GM18520 (cell line): ENCODE data around the gene SPRED1.
"Not testable (repeated sequence)": the region's sequence is repeated elsewhere in the genome, so short reads cannot be mapped to it uniquely, and the experiment has no call there.

ENCODE experiments used
- ATAC-seq: cut with Tn5 transposase; IDR thresholded peaks from one replicate; pipeline ENCODE4 v1.9.1; 2021; ENCODE audit not compliant: unreplicated experiment

The SPRED1 gene

DNA sequence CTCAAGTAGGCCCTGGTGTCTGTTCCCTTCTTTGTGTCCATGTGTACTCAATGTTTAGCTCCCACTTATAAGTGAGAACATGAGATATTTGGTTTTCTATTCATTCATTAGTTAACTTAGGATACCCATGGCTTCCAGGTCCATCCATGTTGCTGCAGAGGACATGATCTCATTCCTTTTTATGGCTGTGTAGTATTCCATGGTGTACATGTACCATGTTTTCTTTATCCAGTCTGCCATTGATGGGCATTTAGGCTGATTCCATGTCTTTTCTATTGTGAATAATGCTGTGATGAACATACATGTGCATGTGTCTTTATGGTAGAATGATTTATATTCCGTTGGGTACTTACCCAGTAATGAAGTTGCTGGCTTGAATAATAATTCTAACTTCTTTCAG, 24.6 kb downstream of the SPRED1 start:
- not testable (repeated sequence) for ATAC-seq

DNA sequence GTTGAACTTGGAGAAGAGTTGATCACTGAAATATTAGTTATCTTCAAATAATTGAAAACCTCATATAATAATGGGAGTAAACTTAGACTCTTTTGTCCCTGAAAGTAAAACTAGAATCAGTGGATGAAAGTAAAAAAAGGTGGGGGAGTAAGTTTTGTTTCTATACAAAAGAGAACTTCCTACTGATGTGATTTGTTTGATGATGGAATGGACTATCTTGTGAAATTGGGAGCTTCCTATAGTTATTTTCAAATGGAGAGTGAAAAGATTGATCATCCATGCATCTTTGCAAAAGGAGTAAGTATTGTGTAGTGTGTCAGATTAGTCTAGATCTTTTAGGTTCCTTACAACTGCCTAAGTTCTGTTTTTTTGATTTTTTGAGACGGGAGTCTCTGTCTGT, 28.4 kb downstream of the SPRED1 start:
- no peak for ATAC-seq

DNA sequence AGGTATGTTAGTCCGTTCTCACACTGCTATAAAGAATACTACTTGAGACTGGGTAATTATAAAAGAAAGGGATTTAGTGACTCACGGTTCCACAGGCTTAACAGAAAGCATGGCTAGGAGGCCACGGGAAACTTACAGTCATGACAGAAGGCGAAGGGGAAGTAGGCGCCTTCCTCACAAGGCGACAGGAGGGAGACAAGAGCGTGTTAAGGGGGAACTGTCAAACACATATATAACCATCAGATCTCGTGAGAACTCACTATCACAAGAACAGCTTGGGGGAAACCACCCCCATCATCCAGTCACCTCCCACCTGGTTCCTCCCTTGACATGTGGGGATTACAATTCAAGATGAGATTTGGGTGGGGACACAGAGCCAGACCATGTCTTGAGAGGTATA, 30.4 kb downstream of the SPRED1 start:
- ATAC-seq = no peak

DNA sequence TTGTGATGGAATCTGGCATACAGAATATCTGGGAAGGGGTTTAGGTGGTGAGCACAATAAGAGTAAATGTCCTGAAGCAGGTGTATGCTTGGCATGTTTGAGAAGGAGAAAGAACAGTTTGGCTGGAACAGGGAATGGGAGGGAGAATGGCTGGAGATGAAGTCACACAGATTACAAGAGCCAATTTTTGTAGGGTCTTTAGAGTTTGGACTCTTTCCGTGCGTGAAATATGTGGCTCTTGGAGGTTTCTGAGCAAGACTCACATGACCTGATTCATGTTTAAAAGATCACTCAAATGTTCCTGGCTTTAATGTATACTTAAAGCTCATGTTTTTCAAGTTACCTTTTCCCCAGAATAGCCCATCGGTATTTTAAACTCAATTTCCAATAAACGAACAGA, 32.8 kb downstream of the SPRED1 start:
- ATAC-seq = no peak

DNA sequence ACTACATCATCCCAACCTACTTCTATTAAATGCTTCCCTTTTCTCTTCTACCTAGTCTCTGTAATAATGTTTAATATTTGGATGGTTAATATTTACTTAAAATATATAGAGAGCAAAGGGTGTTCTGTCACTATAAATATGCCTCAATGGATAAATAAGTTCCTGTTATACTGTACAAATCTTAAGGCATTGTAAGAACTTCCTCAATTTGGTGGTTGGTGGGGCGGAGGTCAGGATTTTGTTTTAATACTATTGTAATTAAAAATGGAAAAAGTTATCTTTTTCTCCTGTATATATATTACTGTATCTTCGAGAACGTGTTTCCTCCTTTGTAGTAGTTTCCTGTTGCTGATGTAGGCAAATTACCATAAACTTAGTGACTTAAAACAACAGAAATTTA, 41.5 kb downstream of the SPRED1 start:
- ATAC-seq = no peak

DNA sequence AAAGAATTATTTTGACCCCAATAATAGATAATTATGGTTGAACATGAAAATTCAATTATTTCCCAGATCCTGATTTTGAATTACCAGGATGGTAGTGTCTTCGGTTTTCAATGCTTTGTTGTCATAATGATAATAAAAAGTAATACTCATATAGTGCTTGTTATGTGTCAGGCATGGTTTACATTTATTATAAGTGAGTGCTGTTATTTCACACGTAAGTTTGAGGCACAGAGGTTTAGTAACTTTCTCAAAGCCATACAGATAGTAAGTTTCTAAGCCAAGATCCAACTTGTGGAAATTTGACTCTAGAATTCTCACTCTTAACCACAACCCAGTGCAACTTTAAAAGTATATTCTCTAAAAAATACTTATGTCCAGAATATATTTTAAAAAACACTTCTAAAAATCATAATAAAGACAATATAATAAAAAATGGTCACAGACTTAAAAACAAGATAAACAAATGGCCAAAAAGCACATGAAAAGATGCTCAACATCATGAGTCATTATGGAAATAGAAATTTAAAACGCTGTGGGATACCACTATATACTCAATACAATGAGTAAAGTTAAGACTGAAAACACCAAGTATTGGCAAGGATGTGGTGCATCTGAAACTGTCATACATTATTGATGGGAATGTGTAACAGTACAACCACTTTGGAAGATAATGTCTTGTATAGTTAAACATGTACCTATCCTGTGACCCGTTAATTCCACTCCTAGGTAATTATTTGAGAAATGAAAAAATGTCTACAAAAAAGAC, 45.2 kb downstream of the SPRED1 start:
- no peak for ATAC-seq

DNA sequence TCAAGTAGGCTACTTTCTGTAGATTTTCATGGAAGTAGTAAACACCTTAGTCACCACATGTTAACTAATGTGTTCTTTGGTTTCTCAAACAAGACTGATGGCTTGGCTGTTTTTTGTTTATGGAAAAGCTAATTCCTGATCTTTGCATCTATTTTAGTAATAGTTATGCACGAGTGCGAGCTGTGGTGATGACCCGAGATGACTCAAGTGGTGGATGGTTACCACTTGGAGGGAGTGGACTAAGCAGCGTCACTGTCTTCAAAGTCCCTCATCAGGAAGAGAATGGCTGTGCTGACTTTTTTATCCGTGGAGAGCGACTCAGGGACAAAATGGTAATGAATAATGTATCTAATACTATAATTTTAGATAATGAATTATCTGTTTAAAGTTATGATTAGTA, 46.6 kb downstream of the SPRED1 start:
- ATAC-seq = no peak

DNA sequence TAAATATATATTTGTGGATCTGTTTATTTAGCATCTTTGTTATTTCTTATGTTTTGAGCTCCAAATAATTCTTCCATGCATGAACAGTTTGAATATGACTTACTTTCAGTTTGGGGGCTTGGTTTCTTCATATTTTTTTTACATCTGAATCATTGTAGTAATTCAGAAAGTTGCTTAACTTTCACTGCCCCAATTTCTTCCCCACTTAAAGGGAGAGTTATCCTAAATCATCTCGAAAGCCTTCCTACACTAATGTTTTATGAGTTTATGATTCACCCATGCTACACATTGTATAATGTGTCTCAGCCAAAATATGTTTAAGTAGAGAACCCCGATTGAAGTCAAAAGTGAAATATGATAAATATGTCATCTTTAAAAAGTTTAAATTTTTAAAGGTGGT, 47.8 kb downstream of the SPRED1 start:
- no peak for ATAC-seq

DNA sequence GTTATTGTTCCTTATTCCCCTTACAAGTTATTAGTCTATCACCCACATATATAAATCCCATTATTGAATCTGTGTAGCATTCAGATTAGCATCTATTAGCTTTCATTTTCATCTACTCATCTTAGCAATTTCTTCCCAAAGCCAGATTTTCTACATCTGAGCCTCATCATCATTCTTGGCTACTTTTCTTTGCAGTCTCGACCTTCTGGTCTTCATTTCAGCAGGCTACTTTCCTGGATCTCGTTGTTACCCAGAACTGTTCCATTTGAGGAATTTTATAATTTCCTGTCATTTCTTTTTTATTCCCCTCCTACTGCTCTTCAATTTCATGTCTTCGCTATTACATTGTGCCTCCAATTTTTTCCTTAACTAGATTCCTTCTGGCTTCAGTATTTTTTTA, 51.8 kb downstream of the SPRED1 start:
- no peak for ATAC-seq

DNA sequence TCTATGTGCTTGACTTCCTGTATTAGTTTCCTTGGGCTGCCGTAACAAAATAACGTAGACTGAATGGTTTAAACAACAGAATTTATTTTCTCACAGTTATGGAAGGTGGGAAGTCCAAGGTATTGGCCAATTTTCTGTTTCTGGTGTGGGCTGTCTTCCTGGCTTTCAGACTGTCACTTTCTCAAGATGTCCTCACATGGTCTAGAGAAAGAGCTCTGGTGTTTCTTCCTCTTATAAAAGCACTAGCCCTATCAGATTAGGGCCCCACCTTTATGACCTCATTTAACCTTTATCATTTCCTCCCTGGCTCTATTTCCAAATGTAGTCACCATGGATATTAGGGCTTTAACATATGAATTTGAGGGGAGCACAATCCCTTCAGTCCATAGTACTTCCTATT, 54.6 kb downstream of the SPRED1 start:
- no peak for ATAC-seq

DNA sequence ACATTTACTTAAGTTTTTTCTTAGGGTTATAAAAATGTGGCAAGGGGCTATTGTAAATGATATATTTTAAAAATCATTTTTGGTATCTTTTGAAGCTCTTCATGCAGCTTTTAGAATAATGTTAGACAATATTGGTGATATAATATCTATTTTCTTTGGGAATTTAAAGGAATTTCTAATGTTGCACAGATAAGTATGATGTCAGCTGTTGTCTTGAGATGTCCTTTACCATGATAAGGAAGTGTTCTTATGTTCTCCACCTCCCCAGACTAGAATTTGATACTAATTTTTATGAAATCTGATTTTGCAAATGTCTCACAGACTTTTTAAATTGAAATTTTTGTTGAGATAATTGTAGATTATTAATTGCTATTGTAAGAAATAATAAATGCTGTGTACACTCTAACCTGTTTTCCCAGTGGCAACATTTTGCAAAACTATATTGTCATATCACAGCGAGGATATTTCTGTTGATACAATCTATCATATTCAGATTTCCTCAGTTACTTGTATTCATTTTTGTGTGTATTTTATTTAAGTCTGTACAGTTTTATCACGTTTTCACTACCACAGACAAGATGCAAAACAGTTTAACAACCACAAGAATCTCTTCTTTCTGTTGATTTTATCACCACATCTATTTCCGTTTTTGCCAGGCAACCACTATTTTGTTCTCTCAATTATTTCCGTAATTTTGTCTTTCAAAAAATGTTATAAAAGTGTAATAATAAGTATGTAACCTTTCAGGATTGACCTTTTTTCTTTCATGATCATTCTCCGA, 55.4 kb downstream of the SPRED1 start:
- ATAC-seq = no peak

DNA sequence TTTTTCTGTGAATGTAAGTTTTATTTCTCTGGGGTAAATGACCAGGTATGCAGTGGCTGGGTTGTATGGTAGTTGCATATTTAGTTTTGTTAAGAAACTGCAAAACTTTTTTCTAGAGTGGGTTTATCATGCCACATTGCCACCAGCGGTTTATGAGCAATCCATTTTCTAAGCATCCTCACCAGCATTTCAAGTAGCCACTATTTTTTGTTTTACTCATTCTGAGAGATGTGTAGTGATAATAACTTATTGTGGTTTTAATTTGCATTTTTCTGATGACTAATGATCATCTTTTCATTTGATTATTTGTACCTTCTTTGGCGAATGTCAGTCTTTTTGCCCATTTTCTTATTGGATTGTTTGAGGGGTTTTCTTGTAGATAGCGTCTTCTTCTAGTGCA, 56.2 kb downstream of the SPRED1 start:
- peak; percentile 76 for ATAC-seq

DNA sequence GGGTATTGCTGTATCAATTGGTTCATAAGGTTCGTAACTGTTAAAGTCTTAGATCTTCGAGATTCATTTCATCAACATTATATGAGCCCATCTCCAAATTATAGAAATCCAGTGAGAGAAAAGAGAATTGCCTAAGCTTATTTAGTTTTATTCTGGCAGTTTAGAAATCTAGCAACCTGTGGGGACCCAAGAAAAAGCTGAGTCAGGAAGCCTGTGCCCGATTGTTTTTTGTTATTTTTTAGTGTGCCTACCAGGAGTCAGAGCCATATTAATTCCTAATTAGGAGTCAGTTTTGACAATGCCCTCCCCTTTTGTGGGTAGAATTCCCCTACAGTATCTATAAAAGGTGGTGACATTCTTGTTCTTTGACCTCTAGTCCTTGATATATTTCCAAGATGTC, 59.6 kb downstream of the SPRED1 start:
- ATAC-seq = no peak

DNA sequence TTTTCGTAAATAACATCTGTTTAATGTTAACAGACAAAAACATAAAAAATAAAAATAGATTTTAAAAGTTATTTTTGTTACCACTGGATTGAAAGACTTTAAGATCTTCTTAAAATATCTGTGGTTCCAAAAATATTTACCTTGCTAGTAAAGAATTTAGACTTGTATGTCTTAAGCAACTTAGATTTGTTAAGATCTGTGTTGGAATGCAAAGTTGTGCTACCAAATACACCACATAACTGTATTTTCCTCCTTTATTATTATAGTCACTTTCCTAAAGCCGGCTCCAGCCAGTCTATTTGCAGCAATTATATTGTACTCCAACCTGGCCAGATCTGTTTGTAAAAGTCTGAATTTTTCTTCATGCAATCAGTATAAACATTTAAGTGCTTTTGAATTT, 63.7 kb downstream of the SPRED1 start:
- ATAC-seq = no peak

DNA sequence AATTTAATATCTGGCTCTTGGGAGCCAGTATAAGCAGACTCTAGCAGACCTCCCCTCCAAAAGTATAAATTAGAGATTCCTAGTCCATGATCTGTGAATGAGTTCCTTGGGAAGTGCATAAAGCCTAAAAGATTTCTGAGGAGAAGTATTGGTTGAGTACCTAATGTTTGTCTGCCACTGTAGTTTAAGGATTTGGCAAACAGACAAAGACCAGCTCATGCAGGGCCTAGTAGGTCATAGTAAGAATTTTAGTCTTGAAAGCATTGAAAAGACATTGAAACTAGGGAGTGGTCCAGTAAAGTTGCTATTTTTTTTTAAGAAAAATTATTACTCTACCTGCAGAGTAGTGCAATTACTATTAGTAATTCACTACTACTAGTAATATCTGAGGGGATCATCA, 67.5 kb downstream of the SPRED1 start:
- no peak for ATAC-seq

DNA sequence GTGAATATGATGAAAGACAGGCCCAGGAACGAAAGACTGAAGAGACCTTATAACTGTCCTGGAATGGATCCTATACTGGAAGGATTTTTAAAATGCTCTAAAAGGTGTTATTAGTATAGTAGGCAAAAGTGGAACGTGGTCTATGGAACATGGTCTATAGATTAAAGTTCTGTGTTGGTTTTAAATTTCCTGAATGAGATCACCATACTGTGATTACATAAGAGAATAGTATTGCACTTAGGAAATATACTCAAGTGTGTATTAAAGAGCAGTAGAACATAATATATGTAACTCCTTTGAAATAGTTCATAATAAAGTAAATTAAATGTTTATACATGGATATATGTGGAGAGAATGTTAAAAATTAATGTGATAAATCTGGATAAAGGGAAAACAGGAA, 68.2 kb downstream of the SPRED1 start:
- ATAC-seq = no peak

DNA sequence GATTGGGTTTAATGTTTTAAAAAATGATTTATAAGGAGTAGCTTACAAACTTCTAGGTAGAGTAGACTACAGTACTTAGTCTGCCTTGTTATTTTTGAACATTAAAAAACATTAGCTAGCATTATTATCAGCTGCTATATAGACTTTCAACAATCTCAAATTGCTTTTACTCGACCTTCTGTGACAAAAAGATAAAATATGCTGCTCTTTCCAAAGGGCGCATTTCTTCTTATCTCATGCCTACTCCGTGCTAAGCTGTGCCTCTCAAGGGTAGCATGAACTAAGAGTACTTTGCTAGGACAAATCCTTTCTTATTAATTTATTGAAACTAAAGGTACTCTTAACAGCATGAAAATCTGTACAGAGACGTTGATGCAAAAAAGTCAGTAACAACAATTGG, 71.3 kb downstream of the SPRED1 start:
- ATAC-seq = no peak

DNA sequence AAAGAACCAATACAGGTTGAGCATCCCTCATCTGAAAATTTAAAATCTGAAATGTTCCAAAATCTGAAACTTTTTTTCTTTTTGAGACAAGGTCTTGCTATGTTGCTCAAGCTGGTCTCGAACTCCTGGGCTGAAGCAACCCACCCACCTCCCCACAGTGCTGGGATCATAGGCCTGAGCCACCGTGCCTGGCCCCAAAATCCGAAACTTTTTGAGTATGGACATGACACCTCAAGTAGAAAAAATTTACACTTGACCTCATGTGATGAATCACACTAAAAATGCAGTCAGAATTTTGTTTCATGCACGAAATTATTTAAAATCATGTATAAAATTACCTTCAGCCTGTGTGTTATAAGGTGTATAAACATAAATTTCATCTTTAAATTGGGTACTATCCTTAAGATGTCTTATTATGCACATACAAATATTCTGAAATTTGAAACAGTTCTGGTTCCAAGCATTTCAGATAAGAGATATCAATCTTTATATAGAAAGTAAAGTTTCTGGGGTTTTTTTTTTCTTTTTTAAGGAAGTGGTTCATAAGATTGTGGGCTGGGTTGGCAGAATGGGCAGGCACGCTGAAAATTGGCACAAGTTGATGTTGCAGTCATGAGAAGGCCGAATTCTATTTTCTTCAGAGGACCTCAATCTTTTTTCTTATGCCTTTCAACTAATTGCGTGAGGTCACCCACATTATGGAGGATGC, 72.5 kb downstream of the SPRED1 start:
- ATAC-seq = no peak

DNA sequence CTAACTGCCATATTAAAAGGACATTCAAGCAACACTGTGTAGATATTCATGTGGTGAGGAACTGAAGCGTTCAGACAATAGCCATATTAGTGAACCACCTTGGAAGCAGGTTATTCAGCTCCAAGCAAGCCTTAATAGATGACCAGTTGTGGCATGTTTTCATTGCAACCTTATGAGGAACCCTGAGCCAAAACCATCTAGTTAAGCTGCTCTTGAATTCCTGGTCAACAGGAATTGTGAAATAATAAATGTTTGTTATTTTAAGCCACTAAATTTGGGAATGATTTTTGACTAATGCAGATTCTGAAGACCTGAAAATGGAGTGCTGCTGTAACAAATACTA, 73.0 kb downstream of the SPRED1 start:
- no peak for ATAC-seq

DNA sequence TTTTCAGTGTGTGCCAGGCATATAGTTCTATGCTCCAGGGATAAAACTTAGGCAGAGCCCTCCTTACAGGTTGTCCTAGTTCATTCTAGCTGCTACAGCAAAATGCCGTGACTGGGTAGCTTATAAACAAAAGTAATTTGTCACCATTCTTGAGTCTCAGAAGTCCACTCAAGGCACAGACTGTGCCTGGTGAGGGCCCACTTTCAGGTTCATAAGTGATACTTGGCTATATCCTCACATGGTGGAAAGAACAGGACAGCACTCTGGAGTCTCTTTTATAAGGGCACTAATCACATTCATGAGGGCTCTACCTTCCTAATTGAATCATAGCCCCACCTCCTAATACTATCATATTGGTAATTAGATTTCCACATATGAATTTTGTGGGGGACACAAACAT, 80.1 kb downstream of the SPRED1 start:
- no peak for ATAC-seq

DNA sequence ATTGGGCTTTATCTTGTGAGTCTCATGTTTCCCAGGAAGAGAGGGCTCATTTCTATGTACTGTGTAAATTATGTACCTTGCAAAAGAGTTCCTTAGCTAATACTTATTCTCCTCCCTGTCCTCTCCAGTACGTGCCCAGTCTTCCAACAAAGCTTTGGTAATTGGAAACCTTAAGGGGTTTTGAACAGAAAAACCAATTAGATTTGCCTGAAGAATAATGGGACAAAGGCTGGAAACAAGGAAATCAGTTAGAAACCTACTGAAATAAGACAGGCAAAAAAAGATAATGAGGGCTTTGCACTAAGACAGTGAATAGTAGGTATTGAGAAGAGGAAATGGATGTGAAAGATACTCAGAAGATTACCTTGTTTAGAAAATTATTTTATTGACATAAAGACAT, 82.5 kb downstream of the SPRED1 start:
- ATAC-seq = no peak

DNA sequence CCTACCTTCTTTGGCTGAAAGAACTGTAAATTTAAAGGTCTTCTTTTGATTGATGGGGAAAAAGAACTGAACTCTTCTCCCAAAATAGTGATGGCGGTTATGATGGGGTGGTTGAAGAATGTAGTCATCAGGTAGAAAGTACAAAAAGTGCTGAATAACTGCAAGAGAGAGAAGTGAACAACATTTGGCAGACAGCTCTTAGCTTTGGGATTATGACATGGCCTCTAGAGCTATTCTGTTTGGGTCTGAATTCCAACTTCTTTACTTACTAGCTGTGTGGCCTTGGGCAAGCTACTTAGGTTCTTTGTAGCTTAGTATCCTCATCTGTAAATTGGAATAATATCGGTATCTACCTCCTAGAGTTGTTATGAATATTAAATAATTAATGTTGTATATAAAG, 91.7 kb downstream of the SPRED1 start:
- no peak for ATAC-seq
